Pancreas (tissue), 10 donors: Measurements from ENCODE around the gene AMDHD2. TPM values are rescaled to one million over a fixed set of nuclear protein-coding genes. Genes with fewer than 3 reads are reported as not detected.

ENCODE experiments used
- ATAC-seq, 4 donors: fragments of 200-7000 bp; cut with Tn5 transposase; one replicate each; pipeline versions ENCODE4 v1.8.0 to v1.9.1; 2020; ENCODE audit warnings: mild to moderate bottlenecking in 4 of 4, moderate library complexity in 4 of 4
- DNase-seq, 6 donors: peaks; one replicate each; pipeline ENCODE4 v3.0.0-alpha.2; 2020
- FAIRE-seq: peaks from 2 replicates; lab custom pipeline; 2012; peaks lifted over from hg19 to GRCh38; lab: Jason Lieb, UNC
- H3K27ac ChIP-seq, 4 donors: fragments of 200-600 bp; sonication (generic); 1 replicate in 3 of 4; 2 replicates in 1 of 4; pipeline versions ENCODE4 v1.5.0 to v1.8.0; 2020
- H3K27me3 ChIP-seq, 4 donors: fragments of 200-600 bp; one replicate each; pipeline ENCODE4 v1.8.0; 2021
- H3K36me3 ChIP-seq, 3 donors: fragments of 200-600 bp; sonication (generic) in 1 of 3; one replicate each; pipeline versions ENCODE4 v1.5.0 to v1.8.0; 2020 to 2021
- H3K4me1 ChIP-seq, 3 donors: fragments of 200-600 bp; one replicate each; pipeline ENCODE4 v1.8.0; 2021
- H3K4me3 ChIP-seq, 4 donors: fragments of 200-600 bp; sonication (generic) in 2 of 4; one replicate each; pipeline versions ENCODE4 v1.5.0 to v1.8.0; 2020 to 2021
- H3K9me3 ChIP-seq, 4 donors: fragments of 200-600 bp; one replicate each; pipeline ENCODE4 v1.8.0; 2021
- CTCF ChIP-seq, 4 donors: fragments of 200-600 bp; sonication (generic) in 3 of 4; IDR thresholded peaks; one replicate each; pipeline versions ENCODE4 v1.5.0 to v1.8.0; 2021; ENCODE audit warnings: antibody characterized with exemption in 4 of 4
- WGBS, 2 donors: extraction: QIAGEN DNeasy Blood & Tissue Kit; methylation state at CpG; one replicate each; pipeline ENCODE4 v1.1.7; 2013; 5-methylcytosine and 5-hydroxymethylcytosine counted together
- intact Hi-C, 3 donors: fragments of 100-400 bp; cut with DNase I; formaldehyde crosslinking; loops; one replicate each; pipeline versions ENCODE4 v1.11.1 to v1.14.2; 2022
- polyA plus RNA-seq, 2 donors: library from polyadenylated mRNA; stranded (reverse); fragments of 200-250 nt; gene quantifications; one replicate each; pipeline ENCODE4 v1.2.3, GENCODE V29; 2013
- total RNA-seq, 6 donors: library from RNA; stranded (reverse); fragmentation: NEBNext Ultra II Directional in 4 of 6; extraction: Animal tissue kit (Norgen Biotek cat#: 25700) in 4 of 6; gene quantifications; one replicate each; pipeline versions ENCODE4 v1.2.1 to v1.2.4, GENCODE V29; 2021 to 2023
- donor health status: healthy with polysubstance abuse.
- donor health status: DM: no; HTN: no; CAD: no; lungs with moderate emphysema.
- donor health status: DM: no; HTN: no; CAD: no.
- donor health status: control.
- donor health status: control.
- donor health status: Bipolar disorder and iron deficiency.
- donor health status: DM: yes; HTN: yes; CAD: no.
- donor health status: DM: no; HTN: no; CAD: no.
- donor health status: DM: no; HTN: no; CAD: no.
- donor health status: DM: yes; HTN: yes; CAD: no.

The AMDHD2 gene
- total and polyA plus RNA-seq, 8 donors: 8.0 to 36.3 (median 12.7) TPM

GRCh38 chr16:2519711-2520080 lies 475 bp upstream of the AMDHD2 start:
- Histone ChIP-seq H3K27ac (peak overlapping the region in 2 of 4 donors; percentile 61 to 67), H3K27me3 (no peaks in the 10 kb centered on the region), H3K4me3 (peak overlapping the region in 2 of 4 donors; percentile 53 to 58), H3K4me1 (peaks cover 13 to 35% (median 31%) of the 10 kb centered on the region in 3 donors), H3K9me3 (no peaks in the 10 kb centered on the region), H3K36me3 (no peaks in the 10 kb centered on the region)
- 50 to 51% methylated on average over 22 of the region's 22 CpGs for WGBS, 2 donors
- no peak for TF ChIP-seq CTCF (IDR thresholded peaks at IDR 0.05)
- ATAC-seq: peak in 1 of 4 donors; percentile 8
- DNase-seq: peak in 3 of 6 donors; percentile 38 to 76 (median 58)
- FAIRE-seq: no peak
- intact Hi-C loops: no loop called here

DNA sequence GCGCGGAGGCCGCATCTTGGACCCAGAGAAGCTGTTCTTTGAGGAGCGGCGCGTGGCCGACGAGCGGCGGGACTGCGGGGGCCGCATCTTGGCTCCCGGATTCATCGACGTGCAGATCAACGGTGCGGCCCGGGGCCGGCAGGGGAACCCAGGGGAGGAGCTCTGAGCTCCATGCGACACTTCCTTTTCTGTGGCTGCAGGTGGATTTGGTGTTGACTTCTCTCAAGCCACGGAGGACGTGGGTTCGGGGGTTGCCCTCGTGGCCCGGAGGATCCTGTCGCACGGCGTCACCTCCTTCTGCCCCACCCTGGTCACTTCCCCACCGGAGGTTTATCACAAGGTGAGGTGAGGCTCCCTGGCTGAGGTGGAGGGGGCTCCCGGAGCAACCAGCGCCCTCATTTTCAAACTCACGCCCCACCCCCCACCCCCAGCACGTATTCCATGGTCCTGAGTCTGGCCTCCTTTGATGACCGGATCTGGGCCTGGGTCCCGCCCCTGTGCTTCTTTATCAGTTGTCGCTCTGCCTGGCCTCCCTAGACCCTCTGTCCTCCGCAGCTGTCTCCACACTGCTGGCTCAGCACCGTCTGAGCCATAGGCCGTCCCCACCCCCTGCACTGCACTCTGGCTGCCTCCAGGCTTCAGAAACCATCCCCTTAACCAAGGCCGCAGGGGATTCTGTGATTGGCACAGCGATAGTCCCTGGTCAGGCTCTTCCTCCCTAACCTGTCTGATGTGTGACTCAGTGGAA lies 787 bp downstream of the AMDHD2 start:
- peak in 3 of 4 donors; percentile 1 to 8 (median 3) for ATAC-seq
- Histone ChIP-seq H3K27ac (peak overlapping the region in 2 of 4 donors; percentile 55 to 61), H3K4me1 (peaks cover 13 to 32% (median 24%) of the 10 kb centered on the region in 3 donors), H3K9me3 (no peaks in the 10 kb centered on the region), H3K27me3 (no peaks in the 10 kb centered on the region), H3K4me3 (peak overlapping the region; percentile 38 to 58 (median 47)), H3K36me3 (no peaks in the 10 kb centered on the region)
- intact Hi-C loops: no loop called here
- peak in 4 of 6 donors; percentile 16 to 78 (median 58) for DNase-seq
- FAIRE-seq: no peak
- TF ChIP-seq CTCF (IDR thresholded peaks at IDR 0.05): no peak
- 26 to 27% methylated on average over 40 to 41 of the region's 41 CpGs for WGBS, 2 donors

DNA sequence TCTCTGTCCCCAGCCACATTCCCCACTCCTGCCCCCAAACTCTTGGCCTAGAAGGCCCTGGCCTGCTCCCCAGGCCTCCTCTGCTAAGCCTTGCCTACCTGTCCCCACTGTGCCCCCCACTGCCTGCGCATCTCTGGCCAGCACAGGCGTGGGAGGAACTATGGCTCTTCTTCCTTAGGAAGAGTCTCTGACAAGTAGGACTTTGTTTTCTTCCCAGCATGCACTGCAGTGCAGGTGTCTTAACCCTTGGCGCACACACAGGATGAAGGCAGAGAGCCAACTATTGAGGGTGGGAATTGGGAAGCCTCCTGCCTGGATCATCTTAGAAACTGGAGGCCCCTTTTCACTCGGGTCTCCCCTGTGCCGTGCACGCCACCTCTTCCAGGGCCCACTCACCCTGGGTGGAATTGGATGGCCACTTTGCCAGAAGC lies 3.6 kb downstream of the AMDHD2 start:
- no peak for TF ChIP-seq CTCF (IDR thresholded peaks at IDR 0.05)
- FAIRE-seq (no peak), DNase-seq (no peak), ATAC-seq (no peak)
- WGBS, 2 donors: 86 to 88% methylated on average over 6 of the region's 6 CpGs
- Histone ChIP-seq H3K4me3 (no peak overlapping the region), H3K4me1 (peaks cover 0 to 12% (median 11%) of the 10 kb centered on the region in 3 donors), H3K9me3 (no peaks in the 10 kb centered on the region), H3K36me3 (peaks cover 0 to 8% (median 0%) of the 10 kb centered on the region in 3 donors), H3K27ac (no peak overlapping the region), H3K27me3 (no peaks in the 10 kb centered on the region)
- intact Hi-C loops: no loop called here

- no peak for FAIRE-seq
- peaks cover 0 to 8% (median 4%) of the 10 kb centered on the region in 3 donors for H3K4me1 ChIP-seq
- 91 to 95% methylated on average over 9 of the region's 9 CpGs for WGBS, 2 donors
These were observed 4.3 kb downstream of the AMDHD2 start for GRCh38 chr16:2524339-2524938.

More at GRCh38 chr16:2524339-2524938, 4.3 kb downstream of the AMDHD2 start:
- Histone ChIP-seq H3K27ac (no peak overlapping the region), H3K36me3 (peaks cover 0 to 8% (median 0%) of the 10 kb centered on the region in 3 donors), H3K27me3 (no peaks in the 10 kb centered on the region), H3K4me3 (no peak overlapping the region), H3K9me3 (no peaks in the 10 kb centered on the region)
- intact Hi-C loops: no loop called here
- ATAC-seq (no peak), DNase-seq (no peak)
- no peak for TF ChIP-seq CTCF (IDR thresholded peaks at IDR 0.05)
